ENCODE data around the gene FUBP3.

DNA sequence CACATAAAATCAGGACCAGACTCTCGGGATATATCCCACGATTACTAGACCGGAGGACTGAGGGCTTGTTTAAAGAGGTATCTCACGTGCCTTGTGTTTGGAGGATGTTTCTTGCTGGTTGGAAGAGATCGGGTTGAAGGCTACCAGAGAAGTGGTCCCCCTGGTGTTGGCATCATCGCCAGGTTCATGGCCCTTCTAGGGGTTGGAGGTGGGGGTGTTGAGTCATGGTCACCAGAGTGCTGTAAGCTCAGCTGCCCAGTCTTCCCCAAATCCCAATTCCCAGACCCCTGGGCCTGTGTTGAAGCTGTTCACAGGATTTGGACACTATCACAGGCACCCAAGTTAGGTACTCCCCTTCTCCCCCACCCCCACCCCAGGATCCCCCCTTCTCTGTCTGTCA lies 55.9 kb downstream of the FUBP3 start:
- TF ChIP-seq CTCF (IDR thresholded peaks at IDR 0.05 in 8 of 11, conservative IDR thresholded peaks at IDR 0.05 in 3 of 11) (no peak), POLR2A (IDR thresholded peaks at IDR 0.05) (no peak)
